OCI-LY1 (cell line): Measurements from ENCODE around the gene TUBB2A.
A peak's percentile ranks its signal among the peaks of the same experiment; 100 is the strongest.

Experiments used
- H2AFZ ChIP-seq: fragments of 200-600 bp; sonication (generic), shearing (Covaris generic); 2 replicates; pipeline ENCODE4 v1.6.0; 2014; ENCODE audit warnings: antibody characterized with exemption, mild to moderate bottlenecking, low read length
- H3F3A ChIP-seq: fragments of 200-600 bp; sonication (generic), shearing (Covaris generic); 2 replicates; pipeline ENCODE4 v1.6.0; 2014; ENCODE audit warnings: mild to moderate bottlenecking, antibody characterized with exemption, low read length, moderate library complexity; ENCODE audit not compliant: insufficient read depth
- H3K27ac ChIP-seq: fragments of 200-600 bp; sonication (generic); 2 replicates; pipeline ENCODE4 v1.5.1; 2014; ENCODE audit warnings: low read length, mixed run types, mild to moderate bottlenecking, low read depth; ENCODE audit not compliant: poor library complexity, severe bottlenecking
- H3K27me3 ChIP-seq: fragments of 200-600 bp; sonication (generic); 2 replicates; pipeline ENCODE4 v1.6.0; 2014; ENCODE audit warnings: antibody characterized with exemption, mild to moderate bottlenecking, low read length, moderate library complexity; ENCODE audit not compliant: insufficient read depth
- H3K36me3 ChIP-seq: fragments of 200-600 bp; sonication (generic); 2 replicates; pipeline ENCODE4 v1.6.1; 2014; ENCODE audit warnings: mild to moderate bottlenecking, antibody characterized with exemption, low read length, moderate library complexity, mixed read lengths; ENCODE audit not compliant: insufficient read depth
- H3K4me1 ChIP-seq: fragments of 200-600 bp; sonication (generic); 2 replicates; pipeline ENCODE4 v1.5.1; 2014; ENCODE audit warnings: mild to moderate bottlenecking, low read length, moderate library complexity; ENCODE audit not compliant: insufficient read depth, severe bottlenecking
- H3K4me2 ChIP-seq: fragments of 200-600 bp; sonication (generic), shearing (Covaris generic); 2 replicates; pipeline ENCODE4 v1.6.1; 2014; ENCODE audit warnings: low read length
- H3K4me3 ChIP-seq: fragments of 200-600 bp; sonication (generic); 2 replicates; pipeline ENCODE4 v1.5.1; 2014; ENCODE audit warnings: low read length, low read depth, mild to moderate bottlenecking, mixed read lengths; ENCODE audit not compliant: poor library complexity, severe bottlenecking
- H3K79me2 ChIP-seq: fragments of 200-600 bp; shearing (Covaris generic); 2 replicates; pipeline ENCODE4 v1.6.1; 2016; ENCODE audit warnings: mixed run types, low read length, mixed read lengths; ENCODE audit not compliant: insufficient read depth
- H3K9ac ChIP-seq: fragments of 200-600 bp; sonication (generic), shearing (Covaris generic); 2 replicates; pipeline ENCODE4 v1.6.1; 2014; ENCODE audit warnings: mild to moderate bottlenecking, low read length, mixed read lengths
- H3K9me2 ChIP-seq: fragments of 200-600 bp; sonication (generic), shearing (Covaris generic); 2 replicates; pipeline ENCODE4 v1.6.1; 2014; ENCODE audit warnings: low read depth, mild to moderate bottlenecking, low read length, mixed read lengths
- H3K9me3 ChIP-seq: fragments of 200-600 bp; shearing (Covaris generic); 2 replicates; pipeline ENCODE4 v1.6.1; 2014; ENCODE audit warnings: low read length, mixed read lengths
- H4K20me1 ChIP-seq: fragments of 200-600 bp; sonication (generic), shearing (Covaris generic); 2 replicates; pipeline ENCODE4 v1.6.0; 2016; ENCODE audit warnings: mild to moderate bottlenecking, low read length; ENCODE audit not compliant: insufficient read depth
- EZH2 ChIP-seq: fragments of 200-600 bp; sonication (generic), shearing (Covaris generic); IDR thresholded peaks from 2 replicates; pipeline ENCODE4 v1.8.0; 2017; ENCODE audit warnings: borderline replicate concordance, mixed run types, mild to moderate bottlenecking, antibody characterized with exemption, low read length, moderate library complexity, mixed read lengths
- TF ChIP-seq, protein P1 (sequence below): fragments of 200-600 bp; sonication (generic), shearing (Covaris generic); IDR thresholded peaks from 2 replicates; pipeline ENCODE4 v1.5.1; 2017; ENCODE audit warnings: mild to moderate bottlenecking, antibody characterized with exemption, low read length, moderate library complexity, mixed read lengths

TUBB2A gene

DNA sequence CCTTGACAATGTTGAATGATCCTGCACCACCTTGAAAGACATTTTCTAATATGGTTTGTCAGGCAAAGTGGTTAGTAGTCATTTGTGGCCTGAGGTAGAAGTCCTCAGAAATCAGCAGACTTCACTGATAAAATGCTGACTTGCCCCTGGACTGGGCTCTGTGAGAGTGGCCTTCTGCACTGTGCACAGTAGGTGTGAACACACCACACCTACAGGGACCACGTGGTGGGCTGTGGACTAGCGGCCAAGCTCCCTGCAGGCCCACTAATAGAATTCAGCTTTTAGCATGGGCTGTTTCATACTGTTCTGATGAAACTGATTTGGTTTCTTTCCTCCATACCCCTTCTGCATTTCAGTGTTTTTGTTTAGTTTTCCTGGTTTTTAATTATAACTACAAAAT is 31.5 kb downstream of the TUBB2A start:
- no peak overlapping the region; the same call in 1 of the 2 replicates for H3K9ac ChIP-seq
- peaks cover 32% of the 10 kb centered on the region for H3K4me1 ChIP-seq
- H2AFZ ChIP-seq: no peak overlapping the region
- H3K79me2 ChIP-seq: no peaks in the 10 kb centered on the region
- no peaks in the 10 kb centered on the region for H4K20me1 ChIP-seq
- H3K9me3 ChIP-seq: no peaks in the 10 kb centered on the region
- no peaks in the 10 kb centered on the region for H3K9me2 ChIP-seq
- peak overlapping the region; percentile 41 for H3K27ac ChIP-seq
- no peaks in the 10 kb centered on the region for H3K27me3 ChIP-seq
- H3K4me3 ChIP-seq: no peak overlapping the region
- H3K4me2 ChIP-seq: no peak overlapping the region
- H3F3A ChIP-seq: no peaks in the 10 kb centered on the region
- TF ChIP-seq, protein P1, sequence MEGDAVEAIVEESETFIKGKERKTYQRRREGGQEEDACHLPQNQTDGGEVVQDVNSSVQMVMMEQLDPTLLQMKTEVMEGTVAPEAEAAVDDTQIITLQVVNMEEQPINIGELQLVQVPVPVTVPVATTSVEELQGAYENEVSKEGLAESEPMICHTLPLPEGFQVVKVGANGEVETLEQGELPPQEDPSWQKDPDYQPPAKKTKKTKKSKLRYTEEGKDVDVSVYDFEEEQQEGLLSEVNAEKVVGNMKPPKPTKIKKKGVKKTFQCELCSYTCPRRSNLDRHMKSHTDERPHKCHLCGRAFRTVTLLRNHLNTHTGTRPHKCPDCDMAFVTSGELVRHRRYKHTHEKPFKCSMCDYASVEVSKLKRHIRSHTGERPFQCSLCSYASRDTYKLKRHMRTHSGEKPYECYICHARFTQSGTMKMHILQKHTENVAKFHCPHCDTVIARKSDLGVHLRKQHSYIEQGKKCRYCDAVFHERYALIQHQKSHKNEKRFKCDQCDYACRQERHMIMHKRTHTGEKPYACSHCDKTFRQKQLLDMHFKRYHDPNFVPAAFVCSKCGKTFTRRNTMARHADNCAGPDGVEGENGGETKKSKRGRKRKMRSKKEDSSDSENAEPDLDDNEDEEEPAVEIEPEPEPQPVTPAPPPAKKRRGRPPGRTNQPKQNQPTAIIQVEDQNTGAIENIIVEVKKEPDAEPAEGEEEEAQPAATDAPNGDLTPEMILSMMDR: no peak
- TF ChIP-seq EZH2: no peak
- H3K36me3 ChIP-seq: peaks cover 27% of the 10 kb centered on the region; the same call in 1 of the 2 replicates

DNA sequence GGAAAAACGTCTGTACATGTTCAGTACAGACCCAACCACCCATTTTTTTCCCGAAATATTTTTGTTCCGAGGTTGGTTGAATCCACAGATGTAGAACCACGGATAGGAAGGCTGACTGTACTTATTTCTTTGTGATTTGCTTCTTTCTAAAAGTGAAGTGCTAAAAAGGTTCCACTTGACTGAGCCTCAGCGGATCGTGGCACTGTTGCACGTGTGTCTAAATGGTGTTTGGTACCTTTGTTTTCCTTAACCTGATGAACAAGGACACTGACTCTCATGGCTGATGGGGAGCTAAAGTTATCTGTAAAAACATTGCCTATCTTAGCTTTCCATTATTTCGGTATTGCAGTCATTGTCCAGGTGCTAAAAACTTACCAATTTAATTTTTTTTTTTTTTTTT is 32.7 kb downstream of the TUBB2A start:
- Histone ChIP-seq H3K4me2 (peak overlapping the region; percentile 15; the same call in 1 of the 2 replicates), H3K4me3 (no peak overlapping the region), H3K36me3 (peaks cover 17% of the 10 kb centered on the region; the same call in 1 of the 2 replicates), H3K9me3 (no peaks in the 10 kb centered on the region), H2AFZ (no peak overlapping the region), H3K4me1 (peaks cover 39% of the 10 kb centered on the region), H3K27me3 (no peaks in the 10 kb centered on the region), H4K20me1 (no peaks in the 10 kb centered on the region), H3K9ac (no peak overlapping the region; the same call in 1 of the 2 replicates), H3K9me2 (no peaks in the 10 kb centered on the region), H3K79me2 (no peaks in the 10 kb centered on the region), H3K27ac (peak overlapping the region; percentile 41), H3F3A (no peaks in the 10 kb centered on the region)
- no peak for TF ChIP-seq EZH2

DNA sequence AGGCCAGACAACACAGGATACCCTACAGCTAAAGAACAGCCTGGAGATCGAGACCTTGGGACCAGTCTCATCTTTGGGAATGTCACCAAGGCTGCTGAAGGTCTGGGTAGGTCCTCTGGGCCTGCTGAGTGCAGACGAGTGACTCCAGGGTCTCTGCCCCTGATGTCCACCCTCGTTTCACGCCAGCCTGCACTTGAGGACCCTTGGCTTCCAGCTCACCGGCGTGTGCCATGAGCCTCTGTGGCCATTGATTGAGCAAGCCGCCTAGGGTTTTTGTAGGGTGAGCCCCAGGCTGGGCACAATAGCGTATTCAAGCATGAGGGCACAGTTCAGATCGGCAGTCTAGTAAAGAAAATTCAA is 34.5 kb downstream of the TUBB2A start:
- Histone ChIP-seq H3K36me3 (no peaks in the 10 kb centered on the region), H3K27me3 (no peaks in the 10 kb centered on the region), H3K4me1 (peaks cover 49% of the 10 kb centered on the region), H3F3A (no peaks in the 10 kb centered on the region), H3K9me3 (no peaks in the 10 kb centered on the region), H3K4me2 (no peak overlapping the region), H4K20me1 (no peaks in the 10 kb centered on the region), H3K4me3 (no peak overlapping the region), H3K27ac (no peak overlapping the region), H3K9ac (no peak overlapping the region), H2AFZ (no peak overlapping the region), H3K9me2 (no peaks in the 10 kb centered on the region), H3K79me2 (no peaks in the 10 kb centered on the region)
- no peak for TF ChIP-seq EZH2
- TF ChIP-seq, protein P1: no peak

DNA sequence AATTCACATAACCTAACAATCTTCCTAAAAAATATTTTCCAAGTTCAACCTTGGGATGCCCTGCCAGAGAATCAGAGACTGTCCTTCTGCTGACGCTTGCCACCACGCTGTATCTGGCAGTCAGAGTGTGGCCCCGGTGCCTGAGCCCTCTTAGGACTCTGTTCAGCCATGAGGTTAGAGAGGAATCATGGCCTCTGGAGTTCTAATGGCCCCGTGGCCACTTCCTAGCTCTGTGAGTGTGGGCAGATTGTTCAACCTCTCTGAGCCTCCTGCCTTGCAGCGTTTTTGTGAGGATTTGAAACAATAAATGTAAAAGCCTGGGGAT is 36.6 kb downstream of the TUBB2A start:
- Histone ChIP-seq H3F3A (no peaks in the 10 kb centered on the region), H3K27ac (no peak overlapping the region), H3K9ac (no peak overlapping the region), H3K79me2 (no peaks in the 10 kb centered on the region), H2AFZ (no peak overlapping the region), H4K20me1 (no peaks in the 10 kb centered on the region), H3K36me3 (no peaks in the 10 kb centered on the region), H3K9me3 (no peaks in the 10 kb centered on the region), H3K9me2 (no peaks in the 10 kb centered on the region), H3K4me3 (no peak overlapping the region), H3K27me3 (no peaks in the 10 kb centered on the region), H3K4me1 (peaks cover 50% of the 10 kb centered on the region), H3K4me2 (no peak overlapping the region)
- TF ChIP-seq, protein P1: no peak
- no peak for TF ChIP-seq EZH2
